H1 (cell line): ENCODE results near the gene DCAF16.

Experiments used
- CHD2 ChIP-seq: IDR thresholded peaks from 2 replicates; pipeline ENCODE4 v1.6.1; 2012; ENCODE audit warnings: low read length, improper control_type of control experiment
- GABPA ChIP-seq: IDR thresholded peaks from 2 replicates; pipeline ENCODE4 v1.6.1; 2011; ENCODE audit warnings: mild to moderate bottlenecking, low read length, moderate library complexity, borderline replicate concordance; ENCODE audit not compliant: insufficient read depth
- KDM1A ChIP-seq: fragments of 200-600, 300-600 bp; sonication (generic); IDR thresholded peaks from 2 replicates; pipeline ENCODE4 v1.7.1; 2016; ENCODE audit warnings: mild to moderate bottlenecking, low read length, borderline replicate concordance
- PHF8 ChIP-seq: fragments of 200-600 bp; sonication (generic); conservative IDR thresholded peaks from 2 replicates; pipeline ENCODE4 v1.7.1; 2012; ENCODE audit warnings: low read depth, mild to moderate bottlenecking, inconsistent platforms, low read length, moderate library complexity

DNA sequence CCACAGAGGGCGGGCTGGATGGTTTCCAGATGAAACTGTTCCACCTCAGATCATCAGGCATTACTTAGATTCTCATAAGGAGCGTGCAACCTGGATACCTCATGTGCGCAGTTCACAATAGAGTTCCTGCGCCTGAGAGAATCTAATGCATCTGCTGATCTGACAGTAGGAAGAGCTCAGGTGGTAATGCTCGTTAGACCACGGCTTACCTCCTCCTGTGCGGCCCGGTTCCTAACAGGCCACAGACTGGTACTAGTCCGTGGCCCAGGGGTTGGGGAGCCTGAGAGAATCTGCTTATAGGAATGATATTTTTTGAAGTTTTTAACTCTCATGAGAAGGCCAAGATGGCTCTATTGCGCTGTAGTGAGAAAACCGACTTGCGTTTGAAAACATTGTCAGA, 5.6 kb upstream of the DCAF16 start:
- TF ChIP-seq GABPA (no peak), PHF8 (no peak), CHD2 (no peak), KDM1A (no peak)
